DOHH2 (cell line): Measurements from ENCODE around the gene KCNJ6.

Experiments used
- EZH2phosphoT487 ChIP-seq: fragments of 200-600 bp; sonication (generic); IDR thresholded peaks from 2 replicates; pipeline ENCODE4 v1.6.1; 2017; ENCODE audit warnings: borderline replicate concordance, mild to moderate bottlenecking, antibody characterized with exemption, low read length, moderate library complexity, mixed read lengths
- TF ChIP-seq, protein P1 (sequence below): fragments of 200-600 bp; sonication (generic); IDR thresholded peaks from one replicate; pipeline ENCODE4 v1.5.1; 2014; ENCODE audit warnings: antibody characterized with exemption, mild to moderate bottlenecking, low read depth, low read length; ENCODE audit not compliant: poor library complexity, severe bottlenecking

DNA sequence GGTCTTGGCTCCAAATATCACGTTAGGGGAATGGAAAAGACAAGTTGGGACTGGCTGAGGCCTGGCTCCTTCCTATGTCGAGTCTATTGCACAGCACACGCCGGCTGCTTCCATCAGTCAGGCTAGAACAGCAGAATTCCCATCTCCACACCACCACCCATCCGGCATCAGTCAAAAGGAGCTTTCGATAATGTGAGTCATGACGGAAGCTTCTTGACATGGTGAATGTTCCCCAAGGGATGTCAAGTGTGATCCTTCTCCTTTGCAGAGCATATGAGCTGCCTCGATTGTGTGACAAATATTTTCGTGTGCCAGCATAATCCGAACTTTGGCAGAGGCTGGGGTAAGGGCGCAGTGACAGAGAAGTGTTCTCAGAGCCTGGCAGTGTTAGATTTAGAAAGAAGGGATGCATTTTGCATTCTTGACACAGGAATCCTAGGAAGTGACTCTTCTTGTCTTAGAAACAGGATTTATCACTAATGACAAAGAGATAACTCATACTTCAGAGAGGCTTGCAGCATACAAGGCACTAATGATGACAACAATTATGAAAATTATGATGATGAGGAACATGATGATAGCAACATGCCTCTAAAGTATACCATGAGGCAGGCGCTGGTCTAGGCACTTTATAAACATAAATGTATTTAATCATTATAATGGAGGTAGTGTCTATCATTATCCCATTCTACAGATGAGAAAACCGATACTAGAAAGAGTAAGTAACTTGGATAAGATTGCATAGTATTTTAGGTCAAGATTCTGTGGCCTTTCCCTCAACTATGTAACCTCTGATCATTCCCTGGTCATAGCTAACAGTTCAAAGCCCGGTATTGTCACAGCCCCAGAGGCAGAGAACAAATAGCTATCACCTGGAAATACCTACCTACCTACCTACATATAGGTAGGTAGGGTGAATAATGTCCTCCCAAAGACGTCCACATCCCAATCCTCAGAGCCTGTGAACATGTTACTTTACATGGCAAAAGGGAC is 135.0 kb downstream of the KCNJ6 start:
- TF ChIP-seq, protein P1, sequence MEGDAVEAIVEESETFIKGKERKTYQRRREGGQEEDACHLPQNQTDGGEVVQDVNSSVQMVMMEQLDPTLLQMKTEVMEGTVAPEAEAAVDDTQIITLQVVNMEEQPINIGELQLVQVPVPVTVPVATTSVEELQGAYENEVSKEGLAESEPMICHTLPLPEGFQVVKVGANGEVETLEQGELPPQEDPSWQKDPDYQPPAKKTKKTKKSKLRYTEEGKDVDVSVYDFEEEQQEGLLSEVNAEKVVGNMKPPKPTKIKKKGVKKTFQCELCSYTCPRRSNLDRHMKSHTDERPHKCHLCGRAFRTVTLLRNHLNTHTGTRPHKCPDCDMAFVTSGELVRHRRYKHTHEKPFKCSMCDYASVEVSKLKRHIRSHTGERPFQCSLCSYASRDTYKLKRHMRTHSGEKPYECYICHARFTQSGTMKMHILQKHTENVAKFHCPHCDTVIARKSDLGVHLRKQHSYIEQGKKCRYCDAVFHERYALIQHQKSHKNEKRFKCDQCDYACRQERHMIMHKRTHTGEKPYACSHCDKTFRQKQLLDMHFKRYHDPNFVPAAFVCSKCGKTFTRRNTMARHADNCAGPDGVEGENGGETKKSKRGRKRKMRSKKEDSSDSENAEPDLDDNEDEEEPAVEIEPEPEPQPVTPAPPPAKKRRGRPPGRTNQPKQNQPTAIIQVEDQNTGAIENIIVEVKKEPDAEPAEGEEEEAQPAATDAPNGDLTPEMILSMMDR = no peak
- TF ChIP-seq EZH2phosphoT487 = no peak
